A673 (cell line): ENCODE measurements around the gene NDUFA11. TPM values are rescaled to one million over a fixed set of nuclear protein-coding genes. Genes with fewer than 3 reads are reported as not detected.

Experiments used
- BruUV-seq: library from RNA; stranded (reverse); fragments of 400-500 nt; replicated peaks from 2 replicates; lab custom pipeline; 2021; lab: Mats Ljungman, UMichigan
- CTCF ChIA-PET: fragments of 300-600 bp; sonication (Branson Sonifier 250); formaldehyde crosslinking; loops from one replicate; lab custom pipeline; 2022; ENCODE audit warnings: antibody characterized with exemption; lab: Charles Lee
- POLR2A ChIA-PET: fragments of 300-600 bp; sonication (Branson Sonifier 250); formaldehyde crosslinking; loops from one replicate; lab custom pipeline; 2022; ENCODE audit warnings: antibody characterized with exemption; ENCODE audit not compliant: low non-redundant PET; lab: Charles Lee
- DNase-seq: peaks from one replicate; pipeline ENCODE4 v3.0.0-alpha.2; 2015; ENCODE audit warnings: low spot score
- H3K27ac ChIP-seq: fragments of 200-600 bp; sonication (generic); 2 replicates; pipeline ENCODE4 v1.5.1; 2016; ENCODE audit warnings: mixed run types, low read depth, mild to moderate bottlenecking, mixed read lengths, antibody characterized with exemption, low read length; ENCODE audit not compliant: poor library complexity, severe bottlenecking
- H3K27me3 ChIP-seq: fragments of 200-600 bp; sonication (generic); replicated peaks from 2 replicates; pipeline ENCODE4 v1.6.1; 2017; ENCODE audit warnings: mixed run types, low read depth, mild to moderate bottlenecking, mixed read lengths, antibody characterized with exemption, low read length; ENCODE audit not compliant: insufficient read depth, poor library complexity
- H3K36me3 ChIP-seq: fragments of 200-600 bp; sonication (generic); 2 replicates; pipeline ENCODE4 v1.6.1; 2016; ENCODE audit warnings: mixed run types, mild to moderate bottlenecking, mixed read lengths, antibody characterized with exemption, low read length; ENCODE audit not compliant: insufficient read depth, poor library complexity, severe bottlenecking
- H3K4me1 ChIP-seq: fragments of 200-600 bp; sonication (generic); 2 replicates; pipeline ENCODE4 v1.6.1; 2017; ENCODE audit warnings: mixed run types, mild to moderate bottlenecking, mixed read lengths, antibody characterized with exemption, low read length; ENCODE audit not compliant: insufficient read depth, poor library complexity, severe bottlenecking
- H3K4me3 ChIP-seq: fragments of 200-600 bp; sonication (generic); 2 replicates; pipeline ENCODE4 v1.5.1; 2016; ENCODE audit warnings: low read depth, mixed run types, mild to moderate bottlenecking, mixed read lengths, low read length; ENCODE audit not compliant: poor library complexity, severe bottlenecking
- H3K9me3 ChIP-seq: fragments of 200-600 bp; sonication (generic); 2 replicates; pipeline ENCODE4 v1.6.1; 2016; ENCODE audit warnings: mixed run types, low read depth, mild to moderate bottlenecking, mixed read lengths, antibody characterized with exemption, low read length; ENCODE audit not compliant: poor library complexity, severe bottlenecking
- EZH2 ChIP-seq: fragments of 200-600 bp; sonication (generic); IDR thresholded peaks from 2 replicates; pipeline ENCODE4 v1.6.1; 2017; ENCODE audit warnings: borderline replicate concordance, low read depth, mild to moderate bottlenecking, mixed read lengths, antibody characterized with exemption, low read length; ENCODE audit not compliant: poor library complexity, severe bottlenecking
- intact Hi-C: fragments of 100-400 bp; cut with micrococcal nuclease; formaldehyde crosslinking; loops from one replicate; pipeline ENCODE4 v1.10.0; 2022; ENCODE audit not compliant: unreplicated experiment
- total RNA-seq: library from RNA; stranded (reverse); gene quantifications from 2 replicates; pipeline ENCODE4 v1.2.3, GENCODE V29; 2021
- TF ChIP-seq, protein P1 (sequence below): fragments of 300-800, 200-600 bp; sonication (generic); conservative IDR thresholded peaks from 2 replicates; pipeline ENCODE4 v1.5.1; 2017; ENCODE audit warnings: low read depth, mild to moderate bottlenecking, antibody characterized with exemption, low read length, moderate library complexity, mixed read lengths

Gene NDUFA11
- total RNA-seq, 1 experiment from 2014 or later = 290 TPM

DNA sequence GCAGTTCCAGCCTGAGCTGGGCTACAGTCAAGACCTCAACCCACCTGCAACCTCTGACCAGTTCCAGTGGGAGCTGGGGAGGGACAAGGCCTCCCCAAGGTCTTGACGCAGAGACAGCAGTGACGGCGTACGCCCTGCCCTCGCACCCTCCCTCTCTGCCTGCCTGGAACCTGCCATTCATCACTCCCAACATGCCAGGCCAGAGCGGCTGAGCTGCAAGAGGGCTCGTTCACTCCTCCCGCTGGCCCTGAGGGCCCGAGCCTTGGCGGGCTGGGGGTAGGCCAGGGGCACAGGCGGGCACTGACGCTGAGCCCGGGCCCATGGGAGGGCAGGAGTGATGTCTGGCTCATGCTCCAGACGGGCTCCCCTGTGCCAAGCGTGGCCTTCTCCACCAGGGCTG is 8.2 kb downstream of the NDUFA11 start:
- ChIA-PET POLR2A (no interaction called here), CTCF (no interaction called here)
- intact Hi-C loops = no loop called here
- no peak overlapping the region for H3K4me3 ChIP-seq
- H3K36me3 ChIP-seq = peaks cover 10% of the 10 kb centered on the region
- H3K27me3 ChIP-seq = no peaks in the 10 kb centered on the region
- no peak overlapping the region for H3K27ac ChIP-seq
- no peaks in the 10 kb centered on the region for H3K9me3 ChIP-seq
- no TSS peak for BruUV-seq
- DNase-seq = no peak
- H3K4me1 ChIP-seq = peaks cover 9% of the 10 kb centered on the region
- TF ChIP-seq EZH2 = no peak
- TF ChIP-seq, protein P1, sequence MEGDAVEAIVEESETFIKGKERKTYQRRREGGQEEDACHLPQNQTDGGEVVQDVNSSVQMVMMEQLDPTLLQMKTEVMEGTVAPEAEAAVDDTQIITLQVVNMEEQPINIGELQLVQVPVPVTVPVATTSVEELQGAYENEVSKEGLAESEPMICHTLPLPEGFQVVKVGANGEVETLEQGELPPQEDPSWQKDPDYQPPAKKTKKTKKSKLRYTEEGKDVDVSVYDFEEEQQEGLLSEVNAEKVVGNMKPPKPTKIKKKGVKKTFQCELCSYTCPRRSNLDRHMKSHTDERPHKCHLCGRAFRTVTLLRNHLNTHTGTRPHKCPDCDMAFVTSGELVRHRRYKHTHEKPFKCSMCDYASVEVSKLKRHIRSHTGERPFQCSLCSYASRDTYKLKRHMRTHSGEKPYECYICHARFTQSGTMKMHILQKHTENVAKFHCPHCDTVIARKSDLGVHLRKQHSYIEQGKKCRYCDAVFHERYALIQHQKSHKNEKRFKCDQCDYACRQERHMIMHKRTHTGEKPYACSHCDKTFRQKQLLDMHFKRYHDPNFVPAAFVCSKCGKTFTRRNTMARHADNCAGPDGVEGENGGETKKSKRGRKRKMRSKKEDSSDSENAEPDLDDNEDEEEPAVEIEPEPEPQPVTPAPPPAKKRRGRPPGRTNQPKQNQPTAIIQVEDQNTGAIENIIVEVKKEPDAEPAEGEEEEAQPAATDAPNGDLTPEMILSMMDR = no peak

DNA sequence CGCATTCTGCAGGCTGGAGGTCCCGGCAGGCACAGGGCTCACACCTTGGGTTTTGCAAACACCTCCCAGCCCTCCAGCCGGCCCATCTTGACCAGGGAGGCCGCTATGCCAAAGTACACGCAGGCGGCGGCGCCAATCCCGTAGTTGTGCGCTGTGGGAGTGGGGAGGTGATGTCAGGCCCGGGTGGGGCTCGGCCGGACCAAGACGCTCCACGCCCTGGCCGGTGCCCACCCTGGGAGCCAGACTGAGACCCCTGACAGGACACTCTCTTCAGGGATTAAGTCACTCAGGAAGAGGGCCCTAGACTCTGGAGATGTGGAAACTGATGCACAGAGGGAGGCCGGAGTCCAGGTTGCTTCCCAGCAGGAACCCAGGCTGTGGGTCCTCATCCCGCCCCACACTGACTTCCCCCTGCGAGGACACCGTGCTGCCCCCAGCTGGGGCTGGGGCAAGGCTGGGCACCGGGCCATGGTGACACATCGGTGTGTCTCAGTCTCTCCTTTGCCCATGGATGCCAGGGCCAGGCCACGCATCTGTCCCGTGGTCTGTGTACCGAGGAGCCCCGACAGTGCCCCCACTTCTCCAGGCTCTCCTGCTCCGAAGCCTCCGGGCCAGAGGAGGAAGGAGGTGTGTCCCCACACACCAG is 8.8 kb downstream of the NDUFA11 start:
- Histone ChIP-seq H3K4me1 (peaks cover 15% of the 10 kb centered on the region), H3K27ac (no peak overlapping the region), H3K4me3 (no peak overlapping the region), H3K9me3 (no peaks in the 10 kb centered on the region), H3K27me3 (no peaks in the 10 kb centered on the region), H3K36me3 (peaks cover 10% of the 10 kb centered on the region)
- CTCF ChIA-PET = no interaction called here
- intact Hi-C loops = no loop called here
- BruUV-seq = no TSS peak
- no peak for DNase-seq
- TF ChIP-seq EZH2 = no peak
- TF ChIP-seq, protein P1 = no peak
- POLR2A ChIA-PET = no interaction called here

DNA sequence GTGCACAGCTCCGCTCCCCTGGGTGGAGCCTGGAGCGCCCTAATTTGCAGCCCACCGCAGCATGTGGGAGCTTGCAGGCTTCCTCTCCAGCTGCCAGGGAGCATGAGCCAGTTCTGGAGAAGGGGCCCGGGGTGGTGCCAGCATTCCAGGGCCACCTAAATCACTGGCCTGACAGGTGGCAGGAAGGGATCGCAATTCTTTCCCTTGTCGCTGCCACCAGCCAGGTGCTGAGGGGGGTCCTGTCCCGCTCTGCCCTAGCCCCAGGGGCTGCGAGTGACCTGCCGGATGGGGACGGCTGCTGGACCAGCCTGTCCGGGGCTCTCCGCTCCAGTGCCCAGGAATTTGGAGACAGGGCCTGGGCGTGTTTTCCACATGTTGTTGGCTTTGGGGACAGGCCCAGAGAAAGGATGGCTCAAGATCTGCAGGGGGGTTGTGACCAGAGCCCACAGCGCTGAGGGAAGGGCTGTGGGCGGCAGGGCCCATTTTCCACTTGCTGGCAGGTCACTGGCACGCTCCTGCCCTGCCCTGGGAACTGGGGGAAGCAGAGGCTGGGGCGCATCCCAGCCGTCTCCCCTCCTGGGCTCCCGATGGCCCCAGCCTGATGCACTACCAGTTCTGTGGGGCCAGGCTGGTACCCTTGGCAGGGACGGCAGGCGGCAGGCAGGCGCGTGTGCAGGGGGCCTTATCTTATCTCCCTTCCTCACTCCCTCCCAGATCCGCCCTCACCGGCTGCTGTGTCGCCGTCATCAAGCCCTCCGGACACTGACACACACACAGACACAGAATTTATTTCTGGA is 9.5 kb downstream of the NDUFA11 start:
- Histone ChIP-seq H3K27me3 (no peaks in the 10 kb centered on the region), H3K9me3 (no peaks in the 10 kb centered on the region), H3K27ac (no peak overlapping the region), H3K36me3 (peaks cover 10% of the 10 kb centered on the region), H3K4me1 (peaks cover 16% of the 10 kb centered on the region), H3K4me3 (no peak overlapping the region)
- POLR2A ChIA-PET = no interaction called here
- intact Hi-C loops = loop anchor here (2.0 kb wide), 1 partner anchor 89 kb away; the partner anchor contains the start of gene NRTN
- CTCF ChIA-PET = no interaction called here
- DNase-seq = no peak
- no peak for TF ChIP-seq EZH2
- TF ChIP-seq, protein P1 = no peak
- BruUV-seq = no TSS peak
